Progenitor cell of endocrine pancreas (in vitro differentiated cells): ENCODE measurements around the gene HCN1. TPM values are rescaled to one million over a fixed set of nuclear protein-coding genes. Genes with fewer than 3 reads are reported as not detected.

Source experiments
- DNase-seq: peaks from one replicate; pipeline ENCODE4 v3.0.0; 2021; ENCODE audit warnings: low spot score; ENCODE audit not compliant: unreplicated experiment
- H3K27ac Mint-ChIP-seq: 2 replicates; pipeline ENCODE4 v1.8.0; 2021; ENCODE audit warnings: mild to moderate bottlenecking, moderate library complexity, mixed read lengths
- H3K27me3 Mint-ChIP-seq: 2 replicates; pipeline ENCODE4 v1.8.0; 2021; ENCODE audit warnings: mixed read lengths
- H3K36me3 Mint-ChIP-seq: 2 replicates; pipeline ENCODE4 v1.8.0; 2022; ENCODE audit warnings: mixed read lengths; ENCODE audit not compliant: insufficient read depth
- H3K4me1 Mint-ChIP-seq: 2 replicates; pipeline ENCODE4 v1.8.0; 2021; ENCODE audit warnings: low read depth, mixed read lengths
- H3K4me3 Mint-ChIP-seq: 2 replicates; pipeline ENCODE4 v1.8.0; 2021; ENCODE audit warnings: low read depth, mild to moderate bottlenecking, moderate library complexity, mixed read lengths
- H3K9me3 Mint-ChIP-seq: 2 replicates; pipeline ENCODE4 v1.8.0; 2021; ENCODE audit warnings: low read depth, mixed read lengths
- total RNA-seq: library from RNA; stranded (reverse); gene quantifications from 2 replicates; pipeline ENCODE4 v1.2.1, GENCODE V29; 2021
- TF ChIP-seq, protein P1 (sequence below): fragments of 200-600 bp; sonication (generic); IDR thresholded peaks from one replicate; pipeline ENCODE4 v1.5.0; 2021; ENCODE audit warnings: antibody characterized with exemption, mild to moderate bottlenecking; ENCODE audit not compliant: unreplicated experiment

Gene HCN1
- total RNA-seq, 1 donor from 2014 or later = 0.14 TPM

GRCh38 chr5:45542421-45542820, 153.8 kb downstream of the HCN1 start:
- DNase-seq = no peak
- peaks cover 2% of the 10 kb centered on the region for H3K4me1 Mint-ChIP-seq
- TF ChIP-seq, protein P1, sequence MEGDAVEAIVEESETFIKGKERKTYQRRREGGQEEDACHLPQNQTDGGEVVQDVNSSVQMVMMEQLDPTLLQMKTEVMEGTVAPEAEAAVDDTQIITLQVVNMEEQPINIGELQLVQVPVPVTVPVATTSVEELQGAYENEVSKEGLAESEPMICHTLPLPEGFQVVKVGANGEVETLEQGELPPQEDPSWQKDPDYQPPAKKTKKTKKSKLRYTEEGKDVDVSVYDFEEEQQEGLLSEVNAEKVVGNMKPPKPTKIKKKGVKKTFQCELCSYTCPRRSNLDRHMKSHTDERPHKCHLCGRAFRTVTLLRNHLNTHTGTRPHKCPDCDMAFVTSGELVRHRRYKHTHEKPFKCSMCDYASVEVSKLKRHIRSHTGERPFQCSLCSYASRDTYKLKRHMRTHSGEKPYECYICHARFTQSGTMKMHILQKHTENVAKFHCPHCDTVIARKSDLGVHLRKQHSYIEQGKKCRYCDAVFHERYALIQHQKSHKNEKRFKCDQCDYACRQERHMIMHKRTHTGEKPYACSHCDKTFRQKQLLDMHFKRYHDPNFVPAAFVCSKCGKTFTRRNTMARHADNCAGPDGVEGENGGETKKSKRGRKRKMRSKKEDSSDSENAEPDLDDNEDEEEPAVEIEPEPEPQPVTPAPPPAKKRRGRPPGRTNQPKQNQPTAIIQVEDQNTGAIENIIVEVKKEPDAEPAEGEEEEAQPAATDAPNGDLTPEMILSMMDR = no peak
- no peak overlapping the region for H3K4me3 Mint-ChIP-seq
- no peaks in the 10 kb centered on the region for H3K27me3 Mint-ChIP-seq
- H3K27ac Mint-ChIP-seq = no peak overlapping the region
- no peaks in the 10 kb centered on the region for H3K36me3 Mint-ChIP-seq
- H3K9me3 Mint-ChIP-seq = no peaks in the 10 kb centered on the region

DNA sequence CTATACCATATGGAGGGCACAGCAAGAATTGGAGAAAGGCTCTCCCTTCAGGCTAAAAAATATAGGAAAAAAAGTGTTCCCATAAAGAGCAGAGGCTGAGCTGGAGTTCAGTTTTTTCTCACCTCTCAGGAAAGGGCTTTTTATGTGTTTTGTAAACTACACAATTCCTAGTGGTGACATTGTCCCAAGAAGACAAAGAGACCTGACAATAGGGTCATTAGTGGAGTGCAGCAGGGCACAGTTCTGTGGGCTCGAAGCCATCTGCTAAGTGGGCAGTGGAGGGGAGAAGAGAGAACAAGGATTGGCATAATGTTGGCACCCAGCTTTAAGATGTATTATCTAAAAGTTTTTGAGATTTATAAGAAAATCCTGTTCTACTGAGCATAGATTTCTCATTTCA, 162.5 kb downstream of the HCN1 start:
- Mint-ChIP-seq H3K27ac (no peak overlapping the region), H3K4me1 (peaks cover 7% of the 10 kb centered on the region), H3K36me3 (no peaks in the 10 kb centered on the region), H3K27me3 (no peaks in the 10 kb centered on the region), H3K9me3 (no peaks in the 10 kb centered on the region), H3K4me3 (no peak overlapping the region)
- DNase-seq = no peak
- TF ChIP-seq, protein P1 = no peak

GRCh38 chr5:45532826-45533624, 163.2 kb downstream of the HCN1 start:
- DNase-seq = no peak
- H3K27ac Mint-ChIP-seq = no peak overlapping the region
- H3K9me3 Mint-ChIP-seq = no peaks in the 10 kb centered on the region
- TF ChIP-seq, protein P1 = no peak
- H3K4me1 Mint-ChIP-seq = peaks cover 7% of the 10 kb centered on the region
- H3K36me3 Mint-ChIP-seq = no peaks in the 10 kb centered on the region
- no peaks in the 10 kb centered on the region for H3K27me3 Mint-ChIP-seq
- no peak overlapping the region for H3K4me3 Mint-ChIP-seq

GRCh38 chr5:45521067-45521466, 175.1 kb downstream of the HCN1 start:
- no peak overlapping the region for H3K4me3 Mint-ChIP-seq
- H3K27ac Mint-ChIP-seq = no peak overlapping the region
- H3K36me3 Mint-ChIP-seq = no peaks in the 10 kb centered on the region
- H3K9me3 Mint-ChIP-seq = no peaks in the 10 kb centered on the region
- H3K4me1 Mint-ChIP-seq = peaks cover 2% of the 10 kb centered on the region
- peak; percentile 28 for DNase-seq
- H3K27me3 Mint-ChIP-seq = no peaks in the 10 kb centered on the region
- TF ChIP-seq, protein P1 = peak; percentile 78

DNA sequence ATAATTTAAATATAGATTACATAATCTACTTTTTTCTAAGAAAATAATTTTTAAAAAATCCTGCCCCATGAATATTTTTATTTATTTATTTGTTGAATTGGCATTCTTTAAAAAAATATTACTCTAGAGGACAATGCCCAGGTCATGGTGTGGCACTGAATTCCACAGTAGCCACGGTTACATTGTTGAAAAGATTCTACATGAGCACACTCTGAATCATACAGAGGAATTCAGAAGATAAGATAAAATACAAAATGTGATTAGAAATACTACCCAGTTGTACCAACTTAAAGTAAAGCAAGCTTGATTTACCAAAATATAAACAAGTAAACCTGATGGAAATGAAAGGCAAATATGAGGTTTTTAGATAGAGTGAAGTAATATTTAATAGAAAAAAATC, 183.7 kb downstream of the HCN1 start:
- Mint-ChIP-seq H3K36me3 (no peaks in the 10 kb centered on the region), H3K4me3 (no peak overlapping the region), H3K27me3 (no peaks in the 10 kb centered on the region), H3K9me3 (no peaks in the 10 kb centered on the region), H3K27ac (no peak overlapping the region), H3K4me1 (peaks cover 2% of the 10 kb centered on the region)
- no peak for DNase-seq
- TF ChIP-seq, protein P1 = no peak
